Adrenal gland (tissue), 12 donors: ENCODE measurements around the gene EIF3D. TPM values are rescaled to one million over a fixed set of nuclear protein-coding genes. Genes with fewer than 3 reads are reported as not detected.

Source experiments
- DNase-seq, 7 donors: peaks; one replicate each; pipeline ENCODE4 v3.0.0-alpha.2; 2019 to 2020
- H3K27ac ChIP-seq, 5 donors: fragments of 200-600 bp; sonication (generic) in 4 of 5; 1 replicate in 3 of 5; 2 replicates in 2 of 5; pipeline versions ENCODE4 v1.5.1 to v1.8.0; 2016 to 2020; ENCODE audit warnings: mild to moderate bottlenecking in 1 of 5
- H3K27me3 ChIP-seq: fragments of 200-600 bp; 2 replicates; pipeline ENCODE4 v1.8.0; 2021
- H3K36me3 ChIP-seq, 2 donors: fragments of 200-600 bp; replicated peaks in 1 of 2; 1 replicate in 1 of 2; 2 replicates in 1 of 2; pipeline versions ENCODE4 v1.5.1 to v1.8.0; 2018 to 2022
- H3K4me1 ChIP-seq, 2 donors: fragments of 200-600 bp; replicated peaks in 1 of 2; 1 replicate in 1 of 2; 2 replicates in 1 of 2; pipeline versions ENCODE4 v1.5.1 to v1.8.0; 2018 to 2021
- H3K4me3 ChIP-seq, 4 donors: fragments of 200-600 bp; sonication (generic) in 3 of 4; one replicate each; pipeline ENCODE4 v1.5.1; 2016 to 2018
- H3K9me3 ChIP-seq, 3 donors: fragments of 200-600 bp; sonication (generic) in 1 of 3; replicated peaks in 1 of 3; 1 replicate in 2 of 3; 2 replicates in 1 of 3; pipeline versions ENCODE4 v1.5.1 to v1.8.0; 2016 to 2021
- POLR2A ChIP-seq, 2 donors: fragments of 450-650 bp; IDR thresholded peaks; one replicate each; pipeline ENCODE4 v1.6.1; 2017; ENCODE audit warnings: antibody characterized with exemption in 2 of 2, mild to moderate bottlenecking in 2 of 2, moderate library complexity in 1 of 2
- WGBS, 4 donors: extraction: QIAGEN DNeasy Blood & Tissue Kit in 2 of 4; methylation state at CpG; one replicate each; pipeline versions ENCODE4 v1.1.5 to v1.1.7; 2013 to 2017; 5-methylcytosine and 5-hydroxymethylcytosine counted together
- intact Hi-C, 2 donors: fragments of 100-400 bp; cut with DNase I; formaldehyde crosslinking; loops; one replicate each; pipeline versions ENCODE4 v1.14.1 to v1.15.0; 2022 to 2023
- polyA plus RNA-seq, 3 donors: library from polyadenylated mRNA; stranded (reverse); fragments of 200-250 nt in 2 of 3; fragments of 350-450 nt in 1 of 3; fragmentation: Illumina TruSeq in 1 of 3; extraction: RNeasy Lipid Tissue Mini Kit (QIAGEN cat#74804) in 1 of 3; gene quantifications; one replicate each; pipeline ENCODE4 v1.2.3, GENCODE V29; 2013 to 2014
- total RNA-seq, 9 donors: library from RNA; depleted of rRNA in 4 of 9; stranded (reverse); fragments of >200 nt in 4 of 9; fragments of 120-200 nt in 1 of 9; fragmentation: NEBNext Ultra II Directional in 1 of 9; extraction: Animal tissue kit (Norgen Biotek cat#: 25700) in 1 of 9; gene quantifications; one replicate each; pipeline versions ENCODE4 v1.1.0 to v1.2.4, GENCODE V29; 2013 to 2023
- TF ChIP-seq, protein P1 (sequence below), 6 experiments: fragments of 450-650 bp in 4 of 6; fragments of 200-600 bp in 2 of 6; sonication (generic) in 1 of 6; IDR thresholded peaks; 1 replicate in 5 of 6; 2 replicates in 1 of 6; pipeline versions ENCODE4 v1.5.1 to v1.8.0; 2016 to 2021; ENCODE audit warnings: antibody characterized with exemption in 6 of 6, mild to moderate bottlenecking in 2 of 6, moderate library complexity in 1 of 6
- donor health status: healthy with polysubstance abuse.
- donor health status: Bipolar disorder and iron deficiency.
- donor health status: DM: yes; HTN: yes; CAD: no.
- donor health status: DM: no; HTN: no; CAD: no.
- donor health status: DM: no; HTN: no; CAD: no.
- donor health status: DM: yes; HTN: yes; CAD: no.

Gene EIF3D
- total and polyA plus RNA-seq, 12 donors: 118 to 319 (median 174) TPM

DNA sequence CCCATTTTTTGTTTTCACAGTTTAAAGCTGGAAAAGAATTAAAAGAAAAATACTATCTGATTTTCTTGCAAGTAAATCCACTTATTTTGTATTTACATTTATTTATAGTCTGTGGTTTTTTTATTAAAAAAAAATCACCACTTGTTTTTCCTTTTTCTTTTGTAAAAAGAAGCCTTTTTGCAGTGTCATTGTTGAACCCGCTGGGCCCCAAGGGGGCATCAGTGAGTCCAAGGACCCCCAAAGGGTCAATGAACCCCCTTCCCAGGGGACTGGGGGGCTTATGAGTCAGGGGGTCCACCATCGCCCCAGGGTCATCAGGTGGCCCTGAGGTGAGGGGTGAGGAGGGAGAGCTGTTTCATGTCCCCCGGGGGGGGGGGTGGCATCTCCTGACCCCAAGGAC lies 34.0 kb upstream of the EIF3D start:
- TF ChIP-seq, protein P1, sequence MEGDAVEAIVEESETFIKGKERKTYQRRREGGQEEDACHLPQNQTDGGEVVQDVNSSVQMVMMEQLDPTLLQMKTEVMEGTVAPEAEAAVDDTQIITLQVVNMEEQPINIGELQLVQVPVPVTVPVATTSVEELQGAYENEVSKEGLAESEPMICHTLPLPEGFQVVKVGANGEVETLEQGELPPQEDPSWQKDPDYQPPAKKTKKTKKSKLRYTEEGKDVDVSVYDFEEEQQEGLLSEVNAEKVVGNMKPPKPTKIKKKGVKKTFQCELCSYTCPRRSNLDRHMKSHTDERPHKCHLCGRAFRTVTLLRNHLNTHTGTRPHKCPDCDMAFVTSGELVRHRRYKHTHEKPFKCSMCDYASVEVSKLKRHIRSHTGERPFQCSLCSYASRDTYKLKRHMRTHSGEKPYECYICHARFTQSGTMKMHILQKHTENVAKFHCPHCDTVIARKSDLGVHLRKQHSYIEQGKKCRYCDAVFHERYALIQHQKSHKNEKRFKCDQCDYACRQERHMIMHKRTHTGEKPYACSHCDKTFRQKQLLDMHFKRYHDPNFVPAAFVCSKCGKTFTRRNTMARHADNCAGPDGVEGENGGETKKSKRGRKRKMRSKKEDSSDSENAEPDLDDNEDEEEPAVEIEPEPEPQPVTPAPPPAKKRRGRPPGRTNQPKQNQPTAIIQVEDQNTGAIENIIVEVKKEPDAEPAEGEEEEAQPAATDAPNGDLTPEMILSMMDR (IDR thresholded peaks at IDR 0.05): no peak
- no peak for TF ChIP-seq POLR2A (IDR thresholded peaks at IDR 0.05)
- no peak overlapping the region for H3K4me3 ChIP-seq
- intact Hi-C loops: no loop called here
- no peaks in the 10 kb centered on the region for H3K4me1 ChIP-seq
- H3K36me3 ChIP-seq: no peaks in the 10 kb centered on the region
- no peak for DNase-seq
- WGBS, 4 donors: 44 to 75% (median 52%) methylated on average over 1 to 3 of the region's 3 CpGs
- no peak overlapping the region for H3K27ac ChIP-seq
- H3K27me3 ChIP-seq: no peaks in the 10 kb centered on the region
- no peaks in the 10 kb centered on the region for H3K9me3 ChIP-seq

DNA sequence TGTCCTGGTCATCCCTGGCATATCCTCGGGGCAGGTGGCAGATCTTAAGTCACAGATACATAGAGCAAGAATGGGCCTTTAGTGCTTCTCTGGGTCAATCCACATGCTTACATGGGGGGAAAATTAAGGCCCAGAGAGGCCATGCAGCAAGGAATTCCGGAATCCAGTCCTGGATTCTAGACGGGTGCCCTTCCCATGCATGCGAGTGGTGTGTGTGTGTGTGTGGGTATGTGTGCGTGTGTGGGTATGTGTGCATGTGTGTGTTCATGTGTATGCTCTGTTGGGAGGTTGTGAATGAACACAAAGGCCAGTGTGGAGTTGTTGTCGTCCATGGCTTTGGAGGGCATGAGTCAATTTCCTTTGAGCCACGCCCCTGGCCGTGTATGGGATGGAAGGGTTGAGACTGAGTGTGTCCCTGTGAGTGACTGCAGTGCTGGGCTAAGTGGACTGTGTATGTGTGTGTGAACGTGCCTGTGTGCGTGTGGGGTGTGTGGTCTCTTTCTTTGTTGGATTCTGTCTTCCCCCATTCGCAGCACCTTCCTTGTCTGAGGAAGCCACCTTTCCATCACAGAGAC lies 33.4 kb upstream of the EIF3D start:
- WGBS, 4 donors: 73 to 76% (median 75%) methylated on average over 11 of the region's 11 CpGs
- TF ChIP-seq, protein P1 (IDR thresholded peaks at IDR 0.05): no peak
- TF ChIP-seq POLR2A (IDR thresholded peaks at IDR 0.05): no peak
- Histone ChIP-seq H3K27me3 (no peaks in the 10 kb centered on the region), H3K4me1 (no peaks in the 10 kb centered on the region), H3K9me3 (no peaks in the 10 kb centered on the region), H3K4me3 (no peak overlapping the region), H3K27ac (no peak overlapping the region), H3K36me3 (no peaks in the 10 kb centered on the region)
- intact Hi-C loops: no loop called here
- DNase-seq: no peak

DNA sequence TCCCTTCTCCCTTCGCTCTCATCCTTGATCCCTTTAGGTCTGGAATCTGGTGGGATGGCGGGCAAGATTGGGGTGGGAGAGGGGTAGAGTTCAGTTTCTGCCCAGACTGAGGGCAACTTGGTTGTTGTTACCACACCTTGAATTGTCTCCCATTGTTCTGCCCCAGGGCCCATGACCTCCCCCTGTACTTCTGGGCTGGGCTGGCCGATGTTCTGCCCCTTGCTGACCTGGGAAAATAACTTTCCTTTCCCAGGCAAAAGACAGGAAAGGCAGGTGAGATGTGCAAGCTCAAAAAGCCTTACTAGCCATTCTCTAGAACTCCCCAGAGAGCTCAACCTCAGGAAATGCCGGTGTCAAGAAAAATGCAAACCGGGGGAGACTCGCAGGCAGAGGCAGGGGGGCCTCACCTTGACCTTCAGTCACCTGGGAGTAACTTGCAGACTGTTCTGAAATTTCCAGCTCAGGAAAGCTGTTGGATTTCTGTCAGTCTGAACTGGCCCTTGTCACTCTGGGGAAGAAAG lies 32.4 kb upstream of the EIF3D start:
- no peak for TF ChIP-seq POLR2A (IDR thresholded peaks at IDR 0.05)
- WGBS, 4 donors: 41 to 59% (median 54%) methylated on average over 6 of the region's 6 CpGs
- Histone ChIP-seq H3K4me3 (no peak overlapping the region), H3K9me3 (no peaks in the 10 kb centered on the region), H3K27ac (no peak overlapping the region), H3K36me3 (no peaks in the 10 kb centered on the region), H3K27me3 (no peaks in the 10 kb centered on the region), H3K4me1 (no peaks in the 10 kb centered on the region)
- DNase-seq: no peak
- intact Hi-C loops: no loop called here

DNA sequence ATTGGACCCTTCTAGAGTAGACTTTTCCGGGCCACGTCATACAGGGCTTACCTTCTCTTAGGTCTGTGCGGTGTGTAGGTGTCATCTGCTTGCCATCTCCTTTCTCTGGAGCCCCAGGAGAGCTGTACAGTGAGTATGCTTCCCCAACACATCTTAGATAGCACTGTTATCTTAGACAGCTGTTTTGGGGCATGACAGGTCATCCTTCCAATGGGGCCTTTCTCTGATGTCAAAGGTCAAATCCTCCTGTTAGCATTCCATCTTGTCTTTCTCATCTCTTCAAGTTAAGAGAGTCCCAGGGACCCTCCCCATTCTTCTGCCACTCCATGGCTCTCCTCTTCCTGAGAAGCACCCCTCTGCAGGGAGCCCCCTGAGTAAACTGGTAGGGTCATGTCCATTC lies 31.0 kb upstream of the EIF3D start:
- intact Hi-C loops: no loop called here
- WGBS, 4 donors: 90 to 96% (median 93%) methylated on average over 3 of the region's 3 CpGs

More for the DNA sequence above, 31.0 kb upstream of the EIF3D start:
- Histone ChIP-seq H3K27me3 (peaks cover 10% of the 10 kb centered on the region), H3K4me1 (no peaks in the 10 kb centered on the region), H3K4me3 (no peak overlapping the region), H3K27ac (no peak overlapping the region), H3K9me3 (no peaks in the 10 kb centered on the region), H3K36me3 (no peaks in the 10 kb centered on the region)
- TF ChIP-seq, protein P1 (IDR thresholded peaks at IDR 0.05): no peak
- DNase-seq: no peak
